Superior temporal gyrus (tissue), 1 donor: ENCODE results near the gene PTP4A2.
"Not testable (repeated sequence)": the region's sequence is repeated elsewhere in the genome, so short reads cannot be mapped to it uniquely, and the experiment has no call there.

Experiments
- DNase-seq: peaks from one replicate; pipeline ENCODE4 v3.0.0-alpha.2; 2016; ENCODE audit errors: extremely low spot score

PTP4A2 gene

DNA sequence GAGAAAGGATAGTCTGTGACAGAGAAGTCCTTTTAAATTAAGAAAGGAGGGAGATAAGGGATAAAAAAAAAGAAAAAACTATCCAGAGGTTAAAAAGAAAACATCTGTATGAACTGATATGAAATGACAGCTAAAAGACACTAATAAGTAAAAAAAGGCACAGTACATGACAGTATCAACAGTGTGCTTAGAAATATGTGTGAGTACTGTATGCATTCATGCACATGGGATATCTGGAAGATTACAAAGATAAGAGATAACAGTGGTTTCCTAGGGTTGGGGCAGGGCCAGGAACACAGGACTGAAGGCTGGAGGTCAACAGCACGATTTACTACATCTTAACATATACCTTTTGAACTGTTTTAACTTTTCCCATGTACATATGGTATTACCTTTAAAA lies 13.3 kb downstream of the PTP4A2 start:
- no peak for DNase-seq

DNA sequence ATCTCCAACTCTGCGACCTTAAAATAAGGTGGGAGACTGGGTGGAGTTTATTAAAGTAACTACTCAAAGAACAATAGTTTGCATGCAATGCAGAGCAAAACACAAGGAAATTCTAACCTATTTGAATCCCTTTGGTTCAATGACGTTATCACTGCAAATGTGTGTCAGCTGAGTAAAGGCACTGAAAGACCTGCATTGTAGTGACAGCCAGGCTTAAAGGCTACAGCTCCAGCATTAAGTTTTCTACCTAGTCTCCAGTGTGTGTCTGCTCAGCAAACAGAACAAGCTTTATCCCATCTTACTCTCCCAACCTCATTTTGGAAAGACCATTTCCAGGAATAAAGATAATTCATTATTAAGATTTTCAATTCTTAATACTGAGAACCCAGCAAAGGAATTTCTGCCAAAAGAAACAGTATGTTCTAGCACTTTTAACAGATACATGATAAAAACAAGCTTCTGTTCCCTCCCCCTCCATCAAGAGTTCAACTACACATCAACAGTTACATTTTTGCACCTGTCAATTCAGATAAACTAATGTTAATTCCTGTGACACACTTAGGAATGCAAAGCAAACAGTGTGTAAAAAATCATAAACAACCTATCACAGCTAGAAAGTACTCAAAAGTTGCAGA lies 14.2 kb downstream of the PTP4A2 start:
- DNase-seq: peak; percentile 84

DNA sequence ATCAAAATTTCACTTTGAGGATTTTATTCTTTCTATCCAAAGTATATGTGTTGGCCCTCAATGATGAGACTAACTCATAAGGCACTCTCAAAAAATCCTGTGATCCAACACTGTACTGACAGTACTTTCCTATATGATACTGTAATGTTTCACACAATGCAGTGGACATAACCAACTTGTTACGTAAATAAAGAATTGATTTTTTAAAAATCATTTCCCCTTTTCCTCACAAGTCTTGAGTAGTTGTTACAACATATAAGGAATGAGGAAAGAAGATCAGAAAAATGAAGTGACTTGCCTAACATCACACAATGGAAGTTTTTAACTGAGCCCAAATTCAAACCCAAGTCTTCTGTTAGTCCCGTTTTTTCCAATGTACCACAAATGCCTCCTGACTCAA lies 17.2 kb downstream of the PTP4A2 start:
- DNase-seq: no peak

DNA sequence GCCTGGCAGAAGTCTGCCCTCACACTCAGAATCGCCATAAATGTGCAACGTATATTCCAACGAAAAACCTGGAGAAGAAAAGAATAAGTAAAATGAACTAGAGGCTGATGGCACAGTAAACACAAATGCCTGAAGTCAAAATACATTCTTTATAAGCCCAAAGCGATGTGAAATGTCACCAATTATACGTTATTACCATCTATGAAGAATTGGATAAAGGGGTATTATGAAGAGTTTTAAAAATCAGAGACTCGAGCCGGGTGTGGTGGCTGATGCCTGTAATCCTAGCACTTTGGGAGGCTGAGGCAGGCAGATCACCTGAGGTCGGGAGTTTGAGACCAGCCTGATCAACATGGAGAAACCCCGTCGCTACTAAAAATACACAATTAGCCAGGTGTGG lies 18.6 kb downstream of the PTP4A2 start:
- no peak for DNase-seq

DNA sequence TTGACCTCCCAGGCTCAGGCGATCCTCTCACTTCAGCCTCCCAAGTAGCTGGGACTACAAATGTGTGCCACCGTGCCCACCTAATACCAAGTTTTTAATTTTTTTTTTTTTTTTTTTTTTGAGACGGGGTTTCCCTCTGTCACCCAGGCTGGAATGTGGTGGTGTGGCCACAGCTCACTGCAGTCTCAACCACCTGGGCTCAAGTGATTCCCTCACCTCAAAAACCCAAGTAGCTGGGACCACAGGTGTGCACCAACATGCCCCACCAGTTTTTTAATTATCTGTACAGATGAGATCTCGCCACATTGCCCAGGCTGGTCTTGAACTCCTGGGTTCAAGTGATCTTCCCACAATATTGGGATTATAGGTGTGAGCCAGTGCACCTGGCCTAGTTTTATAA lies 22.7 kb downstream of the PTP4A2 start:
- no peak for DNase-seq

DNA sequence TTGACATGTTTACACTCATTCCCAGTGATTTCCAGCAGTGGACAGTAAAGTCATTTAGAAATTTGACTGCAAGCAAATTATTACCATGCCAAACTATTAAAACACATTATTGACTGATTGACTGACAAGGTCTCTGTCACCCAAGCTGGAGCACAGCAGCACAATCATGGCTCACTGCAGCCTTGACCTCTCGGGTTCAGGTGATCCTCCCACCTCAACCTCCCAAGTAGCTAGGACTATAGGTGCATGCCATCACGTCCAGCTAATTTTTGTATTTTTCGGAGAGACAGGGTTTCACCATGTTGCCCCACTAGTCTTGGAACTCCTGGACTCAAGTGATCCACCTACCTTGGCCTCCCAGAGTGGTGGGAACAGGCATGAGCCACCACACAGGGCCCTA lies 24.2 kb downstream of the PTP4A2 start:
- no peak for DNase-seq

DNA sequence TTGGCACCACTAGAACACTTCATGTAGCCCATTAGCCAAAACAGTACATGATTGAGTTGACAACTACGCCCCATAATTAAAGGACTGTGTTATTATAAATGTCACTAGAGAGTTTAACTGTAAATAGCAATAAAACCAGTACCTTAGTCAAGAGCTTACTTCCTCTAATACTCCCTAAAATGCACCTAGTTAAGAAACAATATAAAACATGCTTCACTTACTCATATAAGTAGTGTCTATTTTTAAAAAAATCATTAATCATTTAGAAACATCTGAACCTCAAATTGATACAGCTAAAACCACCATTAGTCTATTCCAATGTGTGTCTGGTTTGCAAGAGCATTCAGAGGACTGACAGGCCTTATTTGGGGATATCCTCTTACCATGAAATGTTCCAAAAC lies 25.3 kb downstream of the PTP4A2 start:
- DNase-seq: no peak

DNA sequence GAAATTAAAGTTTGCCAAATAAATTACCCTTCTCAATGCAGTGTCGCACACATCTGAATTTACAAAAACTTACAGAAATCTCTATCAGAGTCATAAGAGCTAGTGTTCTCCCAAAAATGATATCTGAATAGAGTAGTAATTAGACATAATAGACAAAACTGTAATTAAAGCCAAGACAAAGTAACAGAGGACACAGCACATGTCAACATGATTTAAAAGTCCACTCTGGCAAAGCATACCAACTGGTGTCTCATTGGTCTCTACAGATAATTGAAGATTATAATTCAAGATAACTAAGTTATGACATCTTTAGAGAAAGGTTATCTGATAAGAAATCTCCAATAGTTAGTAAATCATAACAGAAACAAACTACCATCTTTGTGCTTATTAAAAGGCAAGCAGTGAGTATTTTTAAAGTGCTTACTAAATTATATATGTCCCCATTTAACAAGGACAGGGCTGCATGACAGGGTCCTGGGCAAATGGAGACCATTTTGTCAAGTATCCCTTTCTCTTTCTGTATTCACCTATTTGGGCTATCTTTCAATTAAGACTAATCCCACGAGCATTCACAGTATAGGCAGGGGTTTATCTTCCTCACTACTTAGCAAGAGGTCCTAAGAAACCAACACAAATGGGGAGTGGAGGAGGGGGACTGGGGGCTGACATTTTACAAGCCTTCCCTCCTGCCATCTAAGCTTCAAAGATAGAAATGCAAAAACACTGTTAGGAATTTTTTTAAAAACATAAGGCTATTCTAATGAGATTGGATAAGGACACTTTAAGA lies 26.0 kb downstream of the PTP4A2 start:
- DNase-seq: no peak

DNA sequence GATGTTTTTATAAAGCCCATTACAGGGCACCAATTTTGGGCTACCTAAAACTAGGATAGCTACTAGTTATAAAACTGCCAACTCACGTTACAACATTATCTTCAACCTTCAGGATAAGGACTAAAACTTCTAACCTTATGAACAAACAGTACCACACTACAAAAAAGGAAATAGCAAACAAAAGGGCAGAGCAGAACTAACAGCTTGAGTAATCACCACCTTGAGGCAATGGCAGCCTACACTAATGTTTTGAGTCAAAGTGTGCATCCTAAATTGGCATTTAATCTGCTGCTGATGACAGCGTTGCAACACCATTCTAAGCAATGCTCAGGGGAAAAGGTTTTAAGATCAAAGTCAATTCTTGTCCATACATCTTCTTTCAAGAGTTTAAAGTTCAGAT lies 27.2 kb downstream of the PTP4A2 start:
- no peak for DNase-seq

DNA sequence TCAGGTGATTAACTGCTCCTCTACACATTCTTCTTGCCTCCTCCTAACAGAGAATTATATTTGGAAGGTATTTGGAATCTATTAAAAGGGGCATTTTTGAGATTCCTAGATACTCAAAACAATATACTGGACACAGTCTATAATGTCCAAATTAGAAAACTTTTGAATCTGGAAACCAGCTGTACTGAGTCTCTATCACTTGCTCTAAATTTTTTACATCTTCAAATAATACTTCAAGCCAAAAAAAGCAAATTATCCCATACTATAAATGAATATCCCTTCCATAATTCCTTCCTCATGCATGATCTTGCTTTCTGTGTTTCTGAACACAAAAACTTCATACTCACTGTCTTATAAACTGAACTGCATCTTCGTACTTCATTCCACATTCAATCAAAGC lies 28.5 kb downstream of the PTP4A2 start:
- DNase-seq: no peak

DNA sequence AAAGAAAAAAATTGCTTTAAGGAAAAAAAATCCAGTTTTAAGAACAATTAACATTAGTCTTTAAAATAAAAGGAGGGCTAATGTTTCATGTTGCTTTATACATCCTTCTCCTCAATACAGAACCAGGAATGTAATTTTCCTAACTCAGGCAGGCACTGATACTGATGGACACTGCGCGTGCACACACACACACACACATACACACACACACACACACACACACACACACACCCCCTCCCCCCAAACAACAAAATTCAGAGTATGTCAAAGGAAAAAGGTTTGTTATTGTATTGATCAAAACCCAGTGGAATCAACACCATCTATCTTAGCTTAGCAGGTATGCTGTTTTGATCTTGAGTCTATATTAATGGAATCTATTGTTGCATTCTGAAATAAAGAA lies 31.6 kb downstream of the PTP4A2 start:
- no peak for DNase-seq

DNA sequence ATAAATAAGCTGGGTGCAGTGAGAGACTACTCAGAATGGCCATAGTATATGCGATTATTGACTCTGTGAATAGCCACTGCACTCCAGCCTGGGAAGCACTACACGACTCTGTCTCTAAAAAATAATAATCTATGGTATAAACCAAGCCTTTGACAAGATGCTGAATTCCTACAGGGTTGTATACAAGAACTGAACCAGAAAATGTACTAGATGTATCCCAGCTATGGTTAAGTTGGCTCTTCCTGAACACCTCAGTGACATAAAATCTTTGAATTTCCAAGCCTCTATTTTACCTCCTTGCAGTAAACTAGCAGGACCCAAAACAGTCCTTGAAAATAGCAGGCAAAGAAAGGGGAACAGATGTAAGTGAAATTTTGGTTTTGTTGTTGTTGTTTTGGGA lies 32.5 kb downstream of the PTP4A2 start:
- DNase-seq: no peak

DNA sequence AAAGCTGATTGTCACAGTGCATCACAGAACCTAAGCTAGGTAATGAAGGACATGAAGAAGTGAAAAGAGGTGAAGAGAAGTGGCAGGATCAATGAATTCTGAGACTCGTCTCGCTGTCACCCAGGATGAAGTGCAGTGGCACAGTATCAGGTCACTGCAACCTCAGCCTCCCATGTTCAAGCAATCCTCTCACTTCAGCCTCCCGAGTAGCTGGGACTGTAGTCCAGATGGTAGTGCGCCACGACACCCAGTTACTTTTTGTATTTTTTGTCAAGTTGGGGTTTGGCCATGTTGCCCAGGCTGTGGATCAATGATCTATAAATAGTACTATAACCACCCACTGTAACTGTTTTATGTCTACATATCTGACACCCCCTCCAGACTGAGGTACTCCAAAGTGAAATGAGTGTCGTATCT lies 33.1 kb downstream of the PTP4A2 start:
- DNase-seq: no peak

DNA sequence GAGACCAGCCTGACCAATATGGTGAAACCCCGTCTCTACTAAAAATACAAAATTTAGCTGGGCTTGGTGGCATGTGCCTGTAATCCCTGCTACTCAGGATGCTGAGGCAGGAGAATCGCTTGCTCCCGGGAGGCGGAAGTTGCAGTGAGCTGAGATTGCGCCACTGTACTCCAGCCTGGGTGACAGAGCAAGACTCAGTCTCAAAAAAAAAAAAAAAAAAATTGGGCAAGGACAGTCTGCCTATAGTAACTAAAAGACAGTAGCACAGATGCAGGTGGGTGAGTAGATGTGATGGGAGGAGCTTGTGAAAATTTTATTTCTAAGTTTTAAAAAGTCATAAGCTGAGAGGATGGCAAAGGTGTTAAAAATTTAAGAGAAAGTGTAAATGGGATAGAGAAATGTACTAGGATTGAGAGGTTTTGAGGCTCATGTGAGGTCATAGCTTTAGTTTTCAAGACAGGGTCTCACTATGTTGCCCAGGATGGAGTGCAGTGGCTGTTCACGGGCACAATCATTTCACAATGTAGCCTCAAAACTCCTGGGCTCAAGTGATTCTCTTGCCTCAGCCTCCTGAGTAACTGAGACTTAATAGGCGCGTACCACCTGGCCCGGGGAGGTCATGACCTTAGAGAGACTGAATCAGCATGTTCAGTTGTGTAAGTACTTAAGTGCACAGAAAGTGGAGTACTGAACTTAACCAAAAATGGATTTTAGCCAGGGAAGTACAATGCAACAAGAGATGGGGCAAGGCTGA lies 33.7 kb downstream of the PTP4A2 start:
- DNase-seq: no peak

DNA sequence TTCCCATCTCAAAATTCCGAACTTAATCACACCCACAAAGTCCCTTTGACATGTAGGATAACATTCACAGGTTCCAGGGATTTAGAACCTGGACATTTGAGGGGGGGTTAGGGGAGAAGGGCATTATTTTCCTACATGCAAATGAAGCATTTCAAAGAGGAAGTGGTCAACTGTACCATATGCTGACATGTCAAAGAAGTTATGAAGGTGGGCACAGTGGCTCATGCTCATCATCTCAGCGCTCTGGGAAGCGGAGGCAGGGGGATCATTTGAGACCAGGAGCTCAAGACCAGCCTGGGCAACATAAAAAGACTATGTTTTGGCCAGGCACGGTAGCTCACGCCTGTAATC lies 35.7 kb downstream of the PTP4A2 start:
- no peak for DNase-seq

DNA sequence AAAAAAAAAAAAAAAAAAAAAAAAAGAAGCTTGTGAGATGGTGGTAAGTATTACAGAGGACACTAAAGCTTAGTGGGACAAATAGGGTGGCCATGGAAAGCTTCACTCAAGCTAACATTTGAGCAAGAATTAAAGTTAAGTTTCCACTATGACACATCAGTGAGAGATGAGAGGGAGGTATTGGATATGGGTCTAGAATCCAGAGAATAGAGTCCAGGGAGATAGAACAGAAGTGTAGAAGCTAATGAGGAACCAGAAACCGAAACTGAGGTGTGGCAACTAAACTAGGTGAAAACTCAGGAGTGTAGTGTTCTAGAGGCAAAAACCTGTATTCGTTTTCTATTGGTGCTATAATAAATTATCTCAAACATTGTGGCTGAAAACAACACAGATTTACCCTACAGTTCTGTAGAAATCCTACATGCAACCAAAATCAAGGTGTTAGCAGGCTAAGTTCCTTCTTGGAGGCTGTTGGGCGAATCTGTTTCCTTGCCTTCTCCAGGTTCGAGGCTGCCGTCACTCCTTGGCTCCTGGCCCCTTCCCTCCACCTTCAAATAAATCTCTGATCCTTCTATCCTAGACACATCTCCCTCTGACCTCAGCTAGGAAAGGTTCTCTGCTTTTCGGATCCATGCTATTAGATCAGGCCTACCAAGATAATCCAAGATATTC lies 36.2 kb downstream of the PTP4A2 start:
- no peak for DNase-seq

DNA sequence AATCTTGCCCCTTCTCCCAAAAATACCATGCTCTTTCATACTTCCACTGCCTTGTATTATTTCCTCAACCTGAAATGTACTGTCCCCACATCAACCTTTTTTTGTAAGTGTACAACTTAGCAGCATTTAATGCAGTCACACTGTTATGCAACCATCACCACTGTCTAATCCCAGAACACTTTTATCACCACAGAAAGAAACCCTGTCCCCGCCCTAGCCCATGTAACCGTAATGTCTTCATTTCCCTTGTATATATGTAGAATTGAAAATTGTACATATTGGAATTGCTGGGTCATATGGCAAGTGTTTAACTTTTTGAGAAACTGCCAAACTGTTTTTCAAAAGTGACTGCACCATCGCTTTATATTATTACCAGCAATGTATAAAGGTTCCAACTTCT lies 37.4 kb downstream of the PTP4A2 start:
- DNase-seq: no peak

DNA sequence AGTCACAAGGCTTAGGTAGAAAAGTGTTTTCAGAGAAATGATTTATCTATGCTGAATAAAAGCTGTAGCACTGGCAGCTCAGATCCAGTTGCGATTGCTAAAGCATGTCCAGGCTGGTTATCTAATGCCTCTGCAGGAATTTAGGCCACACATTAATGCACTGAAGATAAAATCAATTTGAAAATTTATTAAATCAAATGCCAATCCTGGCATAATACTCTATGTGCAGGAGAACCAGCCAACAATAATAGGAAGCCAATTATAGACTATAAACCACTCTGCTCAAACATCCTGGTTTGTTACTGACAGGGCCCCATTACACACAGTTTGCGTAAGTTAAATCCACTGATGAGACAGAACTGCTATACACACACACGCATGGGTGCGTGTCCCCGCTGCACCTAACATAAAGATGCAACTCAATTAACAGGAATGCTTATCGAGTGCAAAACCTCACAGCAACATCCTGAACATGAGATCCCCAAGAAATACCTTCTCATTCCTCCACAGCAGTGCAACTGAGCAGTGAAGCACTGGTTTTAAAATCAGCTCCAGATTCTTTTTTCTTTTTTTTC lies 40.6 kb downstream of the PTP4A2 start:
- no peak for DNase-seq

DNA sequence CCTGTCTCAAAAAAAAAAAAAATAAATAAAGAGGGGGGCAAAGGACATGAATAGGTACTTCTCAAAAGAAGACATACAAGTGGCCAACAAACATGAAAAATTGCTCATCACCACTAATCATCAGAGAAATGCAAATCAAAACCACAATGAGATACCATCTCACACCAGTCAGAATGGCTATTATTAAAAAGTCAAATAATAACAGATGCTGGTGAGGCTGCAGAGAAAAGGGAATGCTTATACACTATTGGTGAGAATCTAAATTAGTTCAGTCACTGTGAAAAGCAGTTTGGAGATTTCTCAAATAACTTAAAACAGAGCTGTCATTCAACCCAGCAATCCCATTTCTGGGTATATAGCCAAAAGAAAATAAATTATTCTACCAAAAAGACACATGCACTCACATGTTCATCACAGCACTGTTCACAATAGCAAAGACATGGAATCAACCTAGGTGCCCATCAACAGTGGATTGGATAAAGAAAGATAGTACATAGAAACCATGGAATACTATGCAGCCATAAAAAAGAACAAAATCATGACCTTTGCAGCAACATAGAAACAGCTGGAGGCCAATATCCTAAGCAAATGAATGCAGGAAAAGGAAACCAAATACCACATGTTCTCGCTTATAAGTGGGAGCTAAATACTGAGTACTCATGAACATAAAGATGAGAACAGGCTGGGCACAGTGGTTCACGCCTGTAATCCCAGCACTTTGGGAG lies 42.5 kb downstream of the PTP4A2 start:
- DNase-seq: not testable (repeated sequence)

DNA sequence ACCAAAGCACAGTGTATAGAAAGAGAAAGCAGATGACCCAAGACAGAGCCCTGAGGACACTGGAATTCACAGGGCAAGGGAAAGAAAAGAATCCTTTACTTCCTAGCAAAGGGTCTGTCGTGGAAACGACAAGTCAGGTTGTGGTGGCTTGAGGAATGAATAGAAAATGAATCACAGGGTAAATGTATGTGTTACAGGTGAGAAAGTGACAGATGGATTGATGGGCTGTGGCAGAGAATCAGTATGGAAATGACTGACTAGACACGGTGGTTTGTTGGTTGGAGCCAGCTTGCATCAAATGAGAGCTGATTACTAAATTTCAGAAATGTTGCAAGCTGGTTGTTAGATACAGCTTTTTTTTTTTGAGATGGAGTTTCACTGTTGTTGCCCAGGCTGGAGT lies 46.9 kb downstream of the PTP4A2 start:
- DNase-seq: no peak

DNA sequence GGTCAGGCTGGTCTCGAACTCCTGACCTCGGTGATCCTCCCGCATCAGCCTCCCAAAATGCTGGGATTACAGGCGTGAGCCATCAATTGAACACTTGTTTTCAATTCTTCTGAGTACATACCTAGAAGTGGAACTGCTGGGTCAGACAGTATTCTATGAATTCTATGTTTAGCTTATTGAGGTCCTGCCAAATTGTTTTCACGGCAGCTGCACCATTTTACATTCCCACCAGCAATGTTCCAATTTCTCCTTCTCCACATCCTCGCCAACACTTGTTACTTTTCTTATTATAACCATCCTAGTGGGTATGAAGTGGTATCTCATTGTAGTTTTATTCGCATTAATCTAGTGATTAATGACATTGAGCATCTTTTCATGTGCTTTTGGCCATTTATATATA lies 49.9 kb downstream of the PTP4A2 start:
- DNase-seq: no peak
